ENCODE results near the gene LPCAT1.

The LPCAT1 gene

GRCh38 chr5:1538741-1539392, 15.1 kb upstream of the LPCAT1 start:
- no peak overlapping the region for H3K4me3 ChIP-seq (ENCODE audit: low read depth, low read length)
- no peak for TF ChIP-seq CTCF (IDR thresholded peaks at IDR 0.05; ENCODE audit: low read depth, low read length)
- no peak for DNase-seq (ENCODE audit: low read depth, low spot score)
- in situ Hi-C loops (cut with HindIII; ENCODE audit: low sequenced_read_pairs) = no loop called here

GRCh38 chr5:1538276-1538675, 14.5 kb upstream of the LPCAT1 start:
- DNase-seq (ENCODE audit: low read depth, low spot score) = no peak
- no peak for TF ChIP-seq CTCF (IDR thresholded peaks at IDR 0.05; ENCODE audit: low read depth, low read length)
- no peak overlapping the region for H3K4me3 ChIP-seq (ENCODE audit: low read depth, low read length)
- in situ Hi-C loops (cut with HindIII; ENCODE audit: low sequenced_read_pairs) = no loop called here

- no peak for DNase-seq (ENCODE audit: low read depth, low spot score)
- TF ChIP-seq CTCF (IDR thresholded peaks at IDR 0.05; ENCODE audit: low read depth, low read length) = no peak
These were observed 13.9 kb upstream of the LPCAT1 start for GRCh38 chr5:1537603-1538154.

GRCh38 chr5:1536871-1537602, 13.3 kb upstream of the LPCAT1 start:
- TF ChIP-seq CTCF (IDR thresholded peaks at IDR 0.05; ENCODE audit: low read depth, low read length) = no peak
- no peak for DNase-seq (ENCODE audit: low read depth, low spot score)
- H3K4me3 ChIP-seq (ENCODE audit: low read depth, low read length) = no peak overlapping the region
- in situ Hi-C loops (cut with HindIII; ENCODE audit: low sequenced_read_pairs) = no loop called here

More at GRCh38 chr5:1537603-1538154, 13.9 kb upstream of the LPCAT1 start:
- in situ Hi-C loops (cut with HindIII; ENCODE audit: low sequenced_read_pairs) = no loop called here
- no peak overlapping the region for H3K4me3 ChIP-seq (ENCODE audit: low read depth, low read length)

GRCh38 chr5:1536322-1536845, 12.6 kb upstream of the LPCAT1 start:
- no peak overlapping the region for H3K4me3 ChIP-seq (ENCODE audit: low read depth, low read length)
- no peak for DNase-seq (ENCODE audit: low read depth, low spot score)
- no peak for TF ChIP-seq CTCF (IDR thresholded peaks at IDR 0.05; ENCODE audit: low read depth, low read length)
- in situ Hi-C loops (cut with HindIII; ENCODE audit: low sequenced_read_pairs) = no loop called here

- no peak for DNase-seq (ENCODE audit: low read depth, low spot score)
- in situ Hi-C loops (cut with HindIII; ENCODE audit: low sequenced_read_pairs) = no loop called here
- no peak for TF ChIP-seq CTCF (IDR thresholded peaks at IDR 0.05; ENCODE audit: low read depth, low read length)
- H3K4me3 ChIP-seq (ENCODE audit: low read depth, low read length) = no peak overlapping the region
These were observed 11.9 kb upstream of the LPCAT1 start for GRCh38 chr5:1535646-1536045.
